DMS 273 treated with DMSO at 0.1 percent for 48 hours (cell line): Measurements from ENCODE around the gene DYNC1H1.

Experiments used
- DNase-seq: peaks from one replicate; lab custom pipeline; 2025; lab: John Stamatoyannopoulos, UW

Gene DYNC1H1

GRCh38 chr14:101964297-101965180 is at the start of gene DYNC1H1:
Gene DYNC1H1, plus strand, starts transcription at chr14:101964573. Its CDS starts 119 bp downstream, at chr14:101964692.
- DNase-seq = peak; percentile 96

DNA sequence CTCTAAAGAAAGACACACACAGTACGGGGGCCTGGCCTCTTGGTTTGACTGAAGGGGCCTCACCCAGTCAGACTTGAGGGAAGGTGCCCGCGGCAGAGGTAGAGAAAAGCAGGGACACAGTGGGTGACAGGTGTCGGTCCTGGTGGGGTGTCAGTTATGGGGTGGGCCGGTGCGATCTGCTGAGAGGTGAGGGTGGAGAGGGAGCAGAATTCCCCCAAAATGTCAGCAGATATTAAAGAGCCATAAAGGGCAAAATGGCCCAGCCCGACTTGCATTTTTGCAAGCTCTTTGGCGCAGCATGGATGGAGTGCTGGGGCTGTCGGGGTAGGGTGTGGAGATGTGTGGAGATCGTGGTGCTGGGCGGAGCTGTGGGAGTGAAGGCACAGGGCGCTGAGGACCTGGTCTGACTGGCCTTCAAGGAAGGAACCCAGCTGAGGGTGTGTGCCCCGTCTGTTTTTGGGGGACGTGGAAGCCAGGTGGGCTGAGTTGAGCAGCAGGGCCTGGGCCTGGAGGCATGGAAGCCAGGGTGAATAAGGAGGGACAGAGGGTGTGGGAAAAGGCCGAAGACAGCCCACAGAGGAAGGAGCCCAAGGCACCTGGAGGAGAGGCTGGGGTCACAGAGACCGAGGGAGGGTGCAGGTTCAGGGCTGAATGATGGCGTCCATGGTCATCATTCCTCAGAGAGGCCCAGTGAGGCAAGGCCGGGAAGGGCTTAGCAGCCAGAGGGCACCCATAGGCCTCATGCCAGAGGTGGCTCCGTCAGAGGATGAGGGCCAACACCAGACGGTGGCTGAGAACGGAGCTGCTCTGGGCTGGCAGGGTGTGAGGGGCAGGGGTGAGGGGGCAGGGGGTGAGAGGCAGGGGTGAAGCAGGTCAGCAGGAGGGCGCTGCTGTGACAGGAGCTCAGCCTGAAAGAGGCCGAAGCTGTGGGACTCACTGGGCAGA is 48.2 kb upstream of the DYNC1H1 start:
- DNase-seq = no peak

DNA sequence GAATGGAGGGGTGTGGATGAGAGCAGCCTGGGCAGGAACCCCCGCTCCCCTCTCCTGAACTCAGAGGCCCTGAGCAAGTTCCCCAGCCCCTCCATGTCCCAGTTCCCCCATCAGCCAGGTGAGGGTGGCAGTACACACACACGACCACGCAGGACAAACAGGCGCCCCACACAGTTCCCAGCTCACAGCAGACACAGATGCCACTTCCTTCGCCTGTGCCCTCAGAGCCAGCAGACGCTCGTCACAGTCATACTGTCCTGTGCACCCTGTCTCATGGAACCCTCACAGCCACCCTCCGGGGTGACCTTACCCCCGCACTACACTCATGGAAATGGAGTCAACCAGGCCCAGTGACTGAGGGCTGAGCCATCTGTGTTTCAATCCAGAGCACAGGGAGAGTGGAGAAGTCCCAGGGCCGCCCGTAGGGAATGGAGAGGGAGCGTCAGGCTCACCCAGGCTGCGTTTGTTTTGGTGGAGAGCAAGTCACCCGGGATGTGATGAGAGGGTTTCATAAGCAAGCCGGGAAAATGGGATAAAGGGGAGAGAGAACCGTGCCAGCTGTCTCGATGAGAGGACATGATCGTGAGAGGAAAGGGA is 47.5 kb upstream of the DYNC1H1 start:
- DNase-seq = no peak

GRCh38 chr14:101917413-101918017 is 46.9 kb upstream of the DYNC1H1 start:
- no peak for DNase-seq

DNA sequence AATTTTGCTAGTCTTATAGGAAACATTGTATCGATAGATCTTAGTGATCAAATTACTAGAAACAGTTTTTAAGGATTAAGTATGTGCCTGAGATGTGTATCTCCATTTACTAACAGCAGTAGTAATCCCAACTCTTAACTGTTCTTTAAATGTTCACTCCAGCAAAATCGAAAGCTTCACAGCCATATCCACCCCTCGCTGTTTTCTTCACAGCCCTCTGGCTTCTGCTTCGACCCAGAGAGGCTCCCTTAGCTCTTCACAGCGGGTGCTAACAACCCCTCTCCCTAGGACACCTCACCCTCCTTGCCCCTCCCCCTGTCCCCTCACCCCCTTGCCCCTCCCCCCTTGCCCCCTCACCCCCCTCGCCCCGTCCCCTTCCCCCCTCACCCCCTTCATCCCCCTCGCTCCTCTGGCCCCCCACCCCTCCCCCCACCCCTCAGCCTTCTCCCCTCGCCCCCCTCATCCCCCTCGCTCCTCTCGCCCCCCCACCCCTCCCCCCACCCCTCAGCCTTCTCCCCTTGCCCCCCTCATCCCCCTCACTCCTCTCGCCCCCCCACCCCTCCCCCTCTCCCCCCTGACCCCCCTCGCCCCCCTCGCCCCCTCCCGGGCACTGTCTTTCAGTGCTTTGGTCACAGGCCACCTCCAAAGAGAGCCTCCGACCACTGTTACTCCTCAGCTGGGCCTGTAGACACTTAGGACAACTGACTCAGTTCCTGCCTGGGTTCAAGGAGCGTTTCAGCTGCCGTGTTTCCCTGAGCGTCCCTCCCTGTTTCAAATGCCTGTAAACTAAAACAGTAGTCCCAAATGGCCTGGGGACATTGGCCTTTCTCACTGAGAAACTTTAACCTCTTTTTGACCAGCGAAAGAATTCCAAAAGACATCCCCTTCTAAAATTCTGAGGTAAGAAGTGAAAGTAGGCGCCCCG is 46.0 kb upstream of the DYNC1H1 start:
- DNase-seq = no peak

GRCh38 chr14:101920271-101920670 is 44.1 kb upstream of the DYNC1H1 start:
- DNase-seq = no peak

GRCh38 chr14:101922866-101923265 is 41.5 kb upstream of the DYNC1H1 start:
- no peak for DNase-seq

DNA sequence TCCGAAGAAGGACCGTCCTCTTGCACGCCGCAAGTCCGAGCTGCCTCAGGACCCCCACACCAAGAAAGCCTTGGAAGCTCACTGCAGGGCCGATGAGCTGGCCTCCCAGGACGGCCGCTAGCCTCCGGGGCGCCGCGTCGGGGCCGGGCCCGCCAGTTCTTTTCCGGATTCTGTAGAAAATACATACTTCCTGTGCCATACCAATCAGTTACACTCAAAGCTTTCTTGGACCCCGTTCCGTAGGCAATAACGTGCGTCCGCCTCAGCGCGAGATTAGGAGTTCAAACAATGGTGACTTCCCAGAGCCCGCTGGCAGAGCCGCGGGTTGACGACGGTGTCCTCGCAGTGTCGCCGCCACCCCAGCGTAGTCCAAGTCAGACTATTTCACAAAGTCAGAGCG is 39.2 kb upstream of the DYNC1H1 start:
- no peak for DNase-seq

DNA sequence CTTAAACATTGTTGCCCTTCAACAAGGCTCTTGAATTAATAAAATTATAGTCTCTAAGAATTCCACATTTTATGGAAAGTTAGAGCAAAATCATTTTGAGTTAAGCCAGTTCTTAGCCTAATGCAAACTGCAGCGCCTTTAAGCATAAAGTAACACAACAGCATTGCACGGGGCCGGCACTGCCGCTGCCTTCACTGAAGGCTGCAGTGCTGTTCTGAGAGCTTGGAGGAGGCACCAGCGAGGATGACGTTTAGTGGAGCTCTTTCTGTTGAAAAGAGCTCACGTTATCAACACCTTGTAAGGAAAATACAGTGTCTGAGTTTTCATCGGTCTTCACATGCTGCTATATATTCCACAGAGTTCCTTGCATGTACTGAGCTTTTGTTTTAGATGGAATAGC is 38.3 kb upstream of the DYNC1H1 start:
- no peak for DNase-seq

GRCh38 chr14:101926620-101927019 is 37.8 kb upstream of the DYNC1H1 start:
- DNase-seq = no peak

DNA sequence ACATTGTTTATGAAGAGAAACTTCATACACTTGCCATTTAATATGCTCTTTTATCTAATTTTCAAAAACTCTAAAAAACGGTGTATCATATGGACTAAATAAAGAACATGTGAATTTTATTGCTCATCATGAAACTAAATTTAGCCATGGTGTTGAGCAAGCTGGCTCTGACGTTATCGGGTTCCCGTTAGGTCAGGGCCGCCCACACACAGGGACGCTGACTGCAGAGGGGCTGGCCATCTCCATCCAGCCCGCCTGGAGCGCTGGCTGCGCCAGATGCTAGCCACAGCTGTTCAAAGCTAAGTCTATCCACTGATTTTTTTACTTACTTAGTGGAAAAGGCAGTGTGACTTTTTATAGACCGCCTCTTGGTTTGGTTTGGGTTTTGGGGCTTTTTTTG is 36.5 kb upstream of the DYNC1H1 start:
- DNase-seq = peak; percentile 67

DNA sequence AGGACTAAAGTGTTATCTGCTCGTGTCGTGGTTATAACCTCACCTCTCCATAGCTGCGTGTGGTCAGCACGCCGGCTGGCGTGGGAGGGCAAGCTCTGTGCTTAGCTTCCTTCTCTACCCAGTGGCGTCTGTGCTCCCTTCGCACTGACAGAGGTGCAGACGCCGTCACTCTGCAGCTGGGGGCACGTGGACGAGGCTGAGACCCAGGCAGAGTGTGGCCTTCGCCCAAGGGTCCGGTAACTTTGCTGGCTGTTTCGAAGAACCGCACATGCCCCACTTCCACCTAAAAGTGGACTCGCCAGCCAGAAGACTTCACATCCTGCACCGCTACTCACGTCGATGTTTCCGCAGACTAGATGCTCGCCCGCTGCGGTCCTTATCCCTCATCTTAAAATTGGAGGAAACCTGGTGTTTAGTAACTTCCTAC is 35.9 kb upstream of the DYNC1H1 start:
- no peak for DNase-seq

GRCh38 chr14:101929096-101929495 is 35.3 kb upstream of the DYNC1H1 start:
- DNase-seq = no peak

GRCh38 chr14:101929946-101930345 is 34.4 kb upstream of the DYNC1H1 start:
- DNase-seq = no peak

GRCh38 chr14:101932673-101933072 is 31.7 kb upstream of the DYNC1H1 start:
- no peak for DNase-seq

DNA sequence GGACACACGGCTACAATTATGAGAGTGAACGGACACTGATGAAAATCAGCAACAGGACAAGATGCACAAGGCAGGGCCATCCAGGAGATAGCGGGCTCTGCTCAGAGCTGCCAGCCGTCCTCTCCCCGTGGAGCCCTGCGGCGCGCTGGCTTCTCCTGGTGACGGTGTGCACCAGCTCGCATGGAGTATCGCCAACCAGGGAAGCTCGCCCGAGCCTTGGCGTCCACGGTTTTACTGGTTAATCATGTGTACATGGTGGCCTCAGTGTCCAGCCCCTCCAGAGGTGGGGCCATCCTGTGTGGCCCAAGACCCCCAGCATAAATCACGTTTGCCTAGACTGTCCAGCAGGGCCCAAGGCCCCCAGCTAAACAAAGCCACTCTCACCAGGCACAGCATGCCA is 31.2 kb upstream of the DYNC1H1 start:
- no peak for DNase-seq

GRCh38 chr14:101934601-101935150 is 29.7 kb upstream of the DYNC1H1 start:
- DNase-seq = no peak

GRCh38 chr14:101937926-101938767 is 26.2 kb upstream of the DYNC1H1 start:
- DNase-seq = no peak

GRCh38 chr14:101939646-101940170 is 24.7 kb upstream of the DYNC1H1 start:
- no peak for DNase-seq
